Measurements from ENCODE around the gene TP53INP2. TPM values are rescaled to one million over a fixed set of nuclear protein-coding genes. Genes with fewer than 3 reads are reported as not detected.
A peak's percentile ranks its signal among the peaks of the same experiment; 100 is the strongest.

Gene TP53INP2
- polyA plus RNA-seq, 3 donors = 0.46 to 20.6 (median 0.66) TPM

- no peak for TF ChIP-seq CTCF (IDR thresholded peaks at IDR 0.05)
- H3K27me3 ChIP-seq (ENCODE audit: control insufficient read depth in 2 of 2, insufficient read depth in 2 of 2, low read length in 2 of 2) = no peaks in the 10 kb centered on the region
- peak within 1 kb of the TSS; percentile 86 for H3K4me2 ChIP-seq (replicated peaks; ENCODE audit: extremely low read depth, low read length, poor library complexity, severe bottlenecking)
- Mint-ChIP-seq H3K4me3 (peak within 1 kb of the TSS; percentile 94 to 95), H3K27ac (peak within 1 kb of the TSS; percentile 76 to 98 (median 91)), H3K36me3 (no peaks in the 10 kb centered on the region), H3K4me1 (peaks cover 19% of the 10 kb centered on the region), H3K9me3 (peaks cover 0 to 6% (median 0%) of the 10 kb centered on the region in 7 donors), H3K27me3 (ENCODE audit: low read depth in 3 of 3) (no peaks in the 10 kb centered on the region)
- peak within 1 kb of the TSS; percentile 62 to 74 for H3K27ac ChIP-seq (ENCODE audit: low read depth in 1 of 2, low read length in 2 of 2)
- H3K9me3 ChIP-seq (replicated peaks in 1 of 2; ENCODE audit: control insufficient read depth in 1 of 2, insufficient read depth in 1 of 2, low read length in 2 of 2) = no peaks in the 10 kb centered on the region
- H3K4me1 ChIP-seq (ENCODE audit: control insufficient read depth in 1 of 2, insufficient read depth in 2 of 2, low read length in 2 of 2) = peaks cover 28 to 33% of the 10 kb centered on the region in 2 donors
- peak within 1 kb of the TSS; percentile 90 for H2AFZ ChIP-seq (ENCODE audit: insufficient read depth, low read depth, low read length, poor library complexity, severe bottlenecking)
- no peaks in the 10 kb centered on the region for H4K20me1 ChIP-seq (ENCODE audit: insufficient read depth, low read length)
- H3K79me2 ChIP-seq (ENCODE audit: insufficient read depth, low read length) = peaks cover 43% of the 10 kb centered on the region
- peak within 1 kb of the TSS; percentile 80 to 92 (median 92) for H3K4me3 ChIP-seq (replicated peaks in 1 of 3; ENCODE audit: low read depth in 2 of 3, low read length in 3 of 3)
- peak within 1 kb of the TSS; percentile 66 for H3K9ac ChIP-seq (ENCODE audit: insufficient read depth, low read length, poor library complexity, severe bottlenecking)
- intact Hi-C loops (cut with micrococcal nuclease) = loop anchor here (2.0 to 5.0 kb wide), 2 partner anchors 28 to 35 kb away; partner anchors contain the start of gene TP53INP2 (in 1 of the 2)
- 0% methylated on average over 59 of the region's 64 CpGs for WGBS (ENCODE audit: insufficient coverage)
- peak; percentile 92 to 93 (median 93) for DNase-seq
- H3K36me3 ChIP-seq (replicated peaks in 1 of 2; ENCODE audit: control insufficient read depth in 1 of 2, insufficient read depth in 2 of 2, low read length in 2 of 2) = no peaks in the 10 kb centered on the region
Measured at GRCh38 chr20:34676642-34677373, 27.3 kb upstream of the TP53INP2 start, which contains the start of gene PIGU. PIGU (minus strand) TSS chr20:34677092; CDS start chr20:34677085, 7 bp downstream.

- Histone ChIP-seq H3K4me3 (replicated peaks in 1 of 3; ENCODE audit: low read depth in 2 of 3, low read length in 3 of 3) (no peak overlapping the region), H3K79me2 (ENCODE audit: insufficient read depth, low read length) (peaks cover 9% of the 10 kb centered on the region), H2AFZ (ENCODE audit: insufficient read depth, low read depth, low read length, poor library complexity, severe bottlenecking) (no peak overlapping the region), H3K9ac (ENCODE audit: insufficient read depth, low read length, poor library complexity, severe bottlenecking) (no peak overlapping the region), H3K27me3 (ENCODE audit: control insufficient read depth in 2 of 2, insufficient read depth in 2 of 2, low read length in 2 of 2) (no peaks in the 10 kb centered on the region), H3K36me3 (replicated peaks in 1 of 2; ENCODE audit: control insufficient read depth in 1 of 2, insufficient read depth in 2 of 2, low read length in 2 of 2) (no peaks in the 10 kb centered on the region), H3K4me1 (ENCODE audit: control insufficient read depth in 1 of 2, insufficient read depth in 2 of 2, low read length in 2 of 2) (peaks cover 28 to 33% of the 10 kb centered on the region in 2 donors), H3K9me3 (replicated peaks in 1 of 2; ENCODE audit: control insufficient read depth in 1 of 2, insufficient read depth in 1 of 2, low read length in 2 of 2) (no peaks in the 10 kb centered on the region), H3K4me2 (replicated peaks; ENCODE audit: extremely low read depth, low read length, poor library complexity, severe bottlenecking) (peak overlapping the region; percentile 7), H3K27ac (ENCODE audit: low read depth in 1 of 2, low read length in 2 of 2) (peak overlapping the region in 1 of 2 donors; percentile 58), H4K20me1 (ENCODE audit: insufficient read depth, low read length) (no peaks in the 10 kb centered on the region)
- Mint-ChIP-seq H3K36me3 (no peaks in the 10 kb centered on the region), H3K27me3 (ENCODE audit: low read depth in 3 of 3) (peaks cover 0 to 1% (median 0%) of the 10 kb centered on the region in 3 donors), H3K27ac (peak overlapping the region; percentile 82 to 95 (median 93)), H3K4me1 (peaks cover 19% of the 10 kb centered on the region), H3K9me3 (no peaks in the 10 kb centered on the region), H3K4me3 (no peak overlapping the region)
- no peak for TF ChIP-seq CTCF (IDR thresholded peaks at IDR 0.05)
- DNase-seq = peak; percentile 68 to 90 (median 83)
- intact Hi-C loops (cut with micrococcal nuclease) = no loop called here
Measured at GRCh38 chr20:34680586-34681175, 23.5 kb upstream of the TP53INP2 start.

All from CD14-positive monocyte (primary cell).